H1 (cell line): ENCODE data around the gene DRC7. TPM values are rescaled to one million over a fixed set of nuclear protein-coding genes. Genes with fewer than 3 reads are reported as not detected.

Experiments
- CTBP2 ChIP-seq: IDR thresholded peaks from 2 replicates; pipeline ENCODE4 v1.7.0; 2011; ENCODE audit warnings: borderline replicate concordance, mild to moderate bottlenecking, moderate library complexity, mixed read lengths, low read length; ENCODE audit not compliant: insufficient read depth, insufficient read length
- EP300 ChIP-seq, 2 experiments: IDR thresholded peaks; 1 replicate in 1 of 2; 2 replicates in 1 of 2; pipeline ENCODE4 v1.6.1; 2011 to 2012; ENCODE audit warnings: low read depth in 2 of 2, low read length in 2 of 2, mild to moderate bottlenecking in 2 of 2, borderline replicate concordance in 1 of 2, inconsistent platforms in 1 of 2, moderate library complexity in 1 of 2
- EZH2 ChIP-seq: fragments of 200-600 bp; sonication (generic); IDR thresholded peaks from 2 replicates; pipeline ENCODE4 v1.7.1; 2012; ENCODE audit warnings: low read depth, mild to moderate bottlenecking, moderate library complexity, low read length, inconsistent platforms; ENCODE audit not compliant: severe bottlenecking
- KDM1A ChIP-seq: fragments of 200-600, 300-600 bp; sonication (generic); IDR thresholded peaks from 2 replicates; pipeline ENCODE4 v1.7.1; 2016; ENCODE audit warnings: mild to moderate bottlenecking, low read length, borderline replicate concordance
- POLR2A ChIP-seq, 2 experiments: IDR thresholded peaks; 1 replicate in 1 of 2; 2 replicates in 1 of 2; pipeline ENCODE4 v1.6.1; 2011; ENCODE audit warnings: low read depth in 2 of 2, low read length in 2 of 2, mild to moderate bottlenecking in 2 of 2; ENCODE audit errors: control extremely low read depth in 1 of 2
- POLR2AphosphoS5 ChIP-seq: IDR thresholded peaks from 2 replicates; pipeline ENCODE4 v1.6.1; 2011; ENCODE audit warnings: low read depth, low read length
- RBBP5 ChIP-seq: IDR thresholded peaks from 2 replicates; pipeline ENCODE4 v1.7.1; 2012; ENCODE audit warnings: low read depth, mild to moderate bottlenecking, inconsistent platforms, low read length, moderate library complexity, borderline replicate concordance
- SRF ChIP-seq: IDR thresholded peaks from 2 replicates; pipeline ENCODE4 v1.6.1; 2011; ENCODE audit warnings: mild to moderate bottlenecking, low read depth, low read length, moderate library complexity
- polyA plus RNA-seq, 7 experiments: library from polyadenylated mRNA; depleted of rRNA in 3 of 7; stranded (reverse) in 5 of 7; unstranded in 2 of 7; fragments of >200 nt in 5 of 7; fragments of 200-250 nt in 2 of 7; gene quantifications; 1 replicate in 5 of 7; 2 replicates in 1 of 7; 4 replicates in 1 of 7; pipeline versions ENCODE4 v1.2.1 to v1.2.3, GENCODE V29; 2011 to 2013; ENCODE audit warnings: missing spikeins in 2 of 7, mixed read lengths in 2 of 7
- total RNA-seq: library from RNA; stranded (reverse); fragmentation: NEBNext Ultra II Directional; extraction: Animal tissue kit (Norgen Biotek cat#: 25700); gene quantifications from 2 replicates; pipeline ENCODE4 v1.2.1, GENCODE V29; 2021
- TF ChIP-seq, protein P1 (sequence below): IDR thresholded peaks from 2 replicates; pipeline ENCODE4 v1.6.1; 2012; ENCODE audit warnings: low read length, inconsistent platforms

Gene DRC7
- total and polyA plus RNA-seq, 2 of the 8 experiments (the other 6 are each of a cell fraction or from before 2014, with no cell fraction given): 0.14 TPM; not detected in 1

DNA sequence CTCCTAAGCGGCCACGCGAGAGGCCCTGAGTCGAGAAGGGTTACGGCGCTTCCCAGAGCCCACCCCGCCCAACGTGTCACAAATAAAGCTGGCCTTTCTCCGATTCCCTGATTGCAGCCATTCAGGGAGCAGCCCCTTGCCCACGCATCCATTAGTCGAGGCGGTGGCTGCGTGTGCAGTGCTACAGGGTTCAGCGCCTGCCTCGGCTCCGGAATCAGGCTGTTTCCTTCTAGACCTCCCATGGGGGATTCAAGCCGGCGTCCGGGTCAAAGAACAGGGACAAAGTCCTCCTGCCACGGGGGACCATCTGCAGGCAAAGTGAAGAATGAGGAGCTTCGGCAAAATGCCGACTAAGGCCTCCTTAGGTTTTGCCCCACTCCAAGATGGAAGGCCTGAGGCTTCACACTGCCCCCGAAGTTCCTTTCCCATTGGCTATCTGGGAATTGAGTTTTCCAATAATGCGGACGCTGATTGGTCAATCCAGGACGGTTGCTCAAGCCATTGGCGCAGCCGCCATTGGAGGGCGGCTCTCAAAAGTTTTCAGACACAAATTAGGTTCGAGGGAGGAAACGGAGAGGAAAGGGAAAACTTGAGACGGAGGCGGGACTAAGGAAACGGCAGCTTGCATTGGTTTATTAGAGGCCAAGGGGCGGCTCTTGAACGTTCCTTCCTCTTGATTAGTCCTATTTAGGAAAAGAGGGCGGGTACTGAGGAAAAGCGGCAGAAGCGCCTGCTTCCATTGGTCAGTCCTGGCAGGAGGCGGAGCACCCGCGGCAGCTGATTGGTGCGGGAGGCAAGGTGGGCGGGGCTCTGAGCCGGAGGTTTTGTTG is 40.5 kb downstream of the DRC7 start (continued):
- no peak for TF ChIP-seq CTBP2
- peak; percentile 83 for TF ChIP-seq POLR2AphosphoS5
- TF ChIP-seq, protein P1, sequence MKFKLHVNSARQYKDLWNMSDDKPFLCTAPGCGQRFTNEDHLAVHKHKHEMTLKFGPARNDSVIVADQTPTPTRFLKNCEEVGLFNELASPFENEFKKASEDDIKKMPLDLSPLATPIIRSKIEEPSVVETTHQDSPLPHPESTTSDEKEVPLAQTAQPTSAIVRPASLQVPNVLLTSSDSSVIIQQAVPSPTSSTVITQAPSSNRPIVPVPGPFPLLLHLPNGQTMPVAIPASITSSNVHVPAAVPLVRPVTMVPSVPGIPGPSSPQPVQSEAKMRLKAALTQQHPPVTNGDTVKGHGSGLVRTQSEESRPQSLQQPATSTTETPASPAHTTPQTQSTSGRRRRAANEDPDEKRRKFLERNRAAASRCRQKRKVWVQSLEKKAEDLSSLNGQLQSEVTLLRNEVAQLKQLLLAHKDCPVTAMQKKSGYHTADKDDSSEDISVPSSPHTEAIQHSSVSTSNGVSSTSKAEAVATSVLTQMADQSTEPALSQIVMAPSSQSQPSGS: no peak
- TF ChIP-seq POLR2A (IDR thresholded peaks at IDR 0.05; ENCODE audit: control extremely low read depth in 1 of 2, low read depth in 2 of 2, low read length in 2 of 2): peak in 1 of 2 experiments; percentile 82; a peak in 2 of 3 replicates
- no peak for TF ChIP-seq RBBP5
- peak; percentile 56; the same call in 1 of the 2 replicates for TF ChIP-seq SRF
- no peak for TF ChIP-seq EP300 (IDR thresholded peaks at IDR 0.05; ENCODE audit: borderline replicate concordance in 1 of 2, low read depth in 2 of 2, low read length in 2 of 2)
- no peak for TF ChIP-seq EZH2
- no peak for TF ChIP-seq KDM1A
